Spleen (tissue), 7 donors: ENCODE data around the gene SDCBP2.

Experiments used
- CTCF ChIP-seq, 11 experiments: fragments of 200-600 bp in 7 of 11; fragments of 450-650 bp in 4 of 11; sonication (generic) in 4 of 11; IDR thresholded peaks in 8 of 11; conservative IDR thresholded peaks in 3 of 11; 1 replicate in 7 of 11; 2 replicates in 4 of 11; pipeline versions ENCODE4 v1.4.0 to v1.8.0; 2016 to 2021; ENCODE audit warnings: antibody characterized with exemption in 11 of 11, inconsistent platforms in 4 of 11, mild to moderate bottlenecking in 1 of 11
- POLR2A ChIP-seq, 3 donors: fragments of 450-650 bp; IDR thresholded peaks; one replicate each; pipeline ENCODE4 v1.5.1; 2017; ENCODE audit warnings: antibody characterized with exemption in 3 of 3, mild to moderate bottlenecking in 1 of 3
- POLR2AphosphoS5 ChIP-seq, 3 donors: sonication (generic); formaldehyde crosslinking; IDR thresholded peaks; one replicate each; pipeline ENCODE4 v1.5.1; 2017; ENCODE audit warnings: antibody characterized with exemption in 3 of 3
- donor health status: DM: no; HTN: no; CAD: no; lungs with moderate emphysema.
- donor health status: DM: no; HTN: no; CAD: no.
- donor health status: DM: no; HTN: no; CAD: no.

GRCh38 chr20:1326031-1326930, 2.7 kb downstream of the SDCBP2 start:
- no peak for TF ChIP-seq CTCF (IDR thresholded peaks at IDR 0.05 in 8 of 11, conservative IDR thresholded peaks at IDR 0.05 in 3 of 11)
- no peak for TF ChIP-seq POLR2AphosphoS5 (IDR thresholded peaks at IDR 0.05)
- no peak for TF ChIP-seq POLR2A (IDR thresholded peaks at IDR 0.05)
